ENCODE results near the gene METTL16.
"Not testable (repeated sequence)": the region's sequence is repeated elsewhere in the genome, so short reads cannot be mapped to it uniquely, and the experiment has no call there.

METTL16 gene, protein sequence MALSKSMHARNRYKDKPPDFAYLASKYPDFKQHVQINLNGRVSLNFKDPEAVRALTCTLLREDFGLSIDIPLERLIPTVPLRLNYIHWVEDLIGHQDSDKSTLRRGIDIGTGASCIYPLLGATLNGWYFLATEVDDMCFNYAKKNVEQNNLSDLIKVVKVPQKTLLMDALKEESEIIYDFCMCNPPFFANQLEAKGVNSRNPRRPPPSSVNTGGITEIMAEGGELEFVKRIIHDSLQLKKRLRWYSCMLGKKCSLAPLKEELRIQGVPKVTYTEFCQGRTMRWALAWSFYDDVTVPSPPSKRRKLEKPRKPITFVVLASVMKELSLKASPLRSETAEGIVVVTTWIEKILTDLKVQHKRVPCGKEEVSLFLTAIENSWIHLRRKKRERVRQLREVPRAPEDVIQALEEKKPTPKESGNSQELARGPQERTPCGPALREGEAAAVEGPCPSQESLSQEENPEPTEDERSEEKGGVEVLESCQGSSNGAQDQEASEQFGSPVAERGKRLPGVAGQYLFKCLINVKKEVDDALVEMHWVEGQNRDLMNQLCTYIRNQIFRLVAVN

DNA sequence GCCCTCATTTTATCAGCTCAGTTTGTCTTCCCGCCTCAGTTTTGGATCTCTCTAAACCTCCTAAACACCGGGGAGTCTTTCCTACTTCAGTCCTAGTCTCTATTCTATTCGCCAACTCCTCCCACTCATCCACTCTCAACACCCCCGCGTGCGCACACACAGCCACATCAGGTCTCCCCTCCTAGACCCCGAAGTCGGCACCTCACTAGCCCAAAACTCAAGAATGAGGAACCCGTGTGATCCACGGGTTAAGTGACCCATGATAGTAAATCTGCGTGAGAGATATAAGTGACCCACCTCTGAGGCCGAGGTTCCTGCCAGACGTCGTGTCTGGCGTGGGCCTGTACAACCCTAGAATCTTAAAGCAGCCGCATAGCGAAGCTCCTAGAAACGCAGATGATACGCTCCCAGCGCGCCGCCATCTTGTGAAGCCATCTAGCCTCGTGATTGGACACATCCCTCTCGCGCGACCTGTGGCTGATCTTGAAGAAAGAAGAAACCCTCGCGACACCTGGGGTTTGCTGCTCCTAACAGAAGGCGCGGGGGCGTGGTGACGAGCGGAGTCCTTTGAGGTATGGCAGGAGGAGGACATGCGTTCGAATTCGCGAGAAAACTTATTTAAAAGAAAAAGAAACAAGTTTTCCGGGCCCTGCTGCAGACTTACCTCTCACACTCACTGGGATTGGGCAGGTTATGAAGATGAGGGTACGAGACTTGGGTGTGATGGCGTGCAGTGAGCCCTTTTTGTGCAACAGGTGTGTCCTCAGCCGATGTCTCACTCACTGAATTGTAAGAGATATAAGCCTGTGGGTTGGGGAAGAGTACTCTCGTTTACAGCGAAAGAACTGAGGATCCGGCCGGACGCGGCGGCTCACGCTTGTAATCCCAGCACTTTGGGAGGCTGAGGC is at the start of gene METTL16:
METTL16 (minus strand) TSS at position 427 of the 908 bp plus-strand sequence. CDS start 9,557 bp downstream, outside the sequence.
- DNase-seq, result peak; percentile 98

DNA sequence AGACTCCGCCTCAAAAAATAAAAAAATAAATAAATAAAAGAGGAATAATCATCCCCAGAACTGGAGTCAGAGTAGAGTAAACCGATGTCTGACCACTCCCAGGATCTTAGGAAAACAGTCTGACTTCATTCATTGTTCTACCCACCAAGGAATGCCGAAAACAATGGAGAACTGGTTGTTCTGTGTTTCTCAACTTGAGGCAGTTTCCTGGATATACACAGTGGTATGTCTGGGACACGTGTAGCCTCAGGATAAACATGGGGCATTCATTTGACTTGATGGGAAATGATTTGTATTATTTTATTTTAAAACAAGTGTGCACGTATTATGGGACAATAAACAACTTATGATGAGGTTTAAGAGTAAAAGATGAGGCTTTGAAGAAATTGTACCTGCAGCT is 49.0 kb upstream of the METTL16 start:
- DNase-seq, result no peak

DNA sequence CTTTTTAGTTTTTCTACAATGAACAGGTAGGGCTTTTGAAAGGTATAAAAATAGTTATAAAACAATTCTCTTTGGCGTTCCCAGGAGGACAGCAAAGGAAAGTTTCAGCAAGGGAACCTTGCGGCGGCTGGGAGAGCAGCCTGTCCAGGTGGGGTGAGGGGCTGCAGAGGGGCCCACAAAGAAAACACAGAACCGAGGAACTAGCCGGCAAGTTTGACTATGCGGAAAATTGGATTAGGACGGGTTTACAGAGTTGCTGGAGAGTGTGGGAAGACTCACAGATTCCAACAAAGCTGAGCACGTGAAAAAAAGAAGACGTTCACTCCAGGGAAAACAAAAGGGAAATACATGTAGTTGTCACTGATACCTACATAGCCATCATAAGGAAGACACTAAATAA is 40.2 kb upstream of the METTL16 start:
- DNase-seq, result no peak

DNA sequence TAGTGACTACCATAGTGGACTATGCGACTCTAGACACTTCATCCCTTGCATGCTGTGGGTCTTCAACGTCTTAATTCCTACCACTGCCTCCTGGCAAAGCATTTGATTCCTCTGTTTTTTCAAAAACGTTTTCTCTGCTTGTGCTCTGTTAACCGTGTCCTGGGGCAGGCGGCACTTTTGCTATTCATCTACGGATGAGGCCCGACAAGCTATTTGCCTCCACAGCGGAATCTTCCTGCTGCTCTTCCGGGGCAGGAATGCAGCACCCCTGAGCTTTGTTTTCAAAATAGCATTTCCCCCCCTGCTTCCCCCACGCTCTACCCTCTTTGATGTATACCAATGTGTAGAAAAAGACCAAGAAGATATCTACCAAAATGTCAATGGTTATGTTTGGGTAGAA is 39.8 kb upstream of the METTL16 start:
- no peak for DNase-seq

DNA sequence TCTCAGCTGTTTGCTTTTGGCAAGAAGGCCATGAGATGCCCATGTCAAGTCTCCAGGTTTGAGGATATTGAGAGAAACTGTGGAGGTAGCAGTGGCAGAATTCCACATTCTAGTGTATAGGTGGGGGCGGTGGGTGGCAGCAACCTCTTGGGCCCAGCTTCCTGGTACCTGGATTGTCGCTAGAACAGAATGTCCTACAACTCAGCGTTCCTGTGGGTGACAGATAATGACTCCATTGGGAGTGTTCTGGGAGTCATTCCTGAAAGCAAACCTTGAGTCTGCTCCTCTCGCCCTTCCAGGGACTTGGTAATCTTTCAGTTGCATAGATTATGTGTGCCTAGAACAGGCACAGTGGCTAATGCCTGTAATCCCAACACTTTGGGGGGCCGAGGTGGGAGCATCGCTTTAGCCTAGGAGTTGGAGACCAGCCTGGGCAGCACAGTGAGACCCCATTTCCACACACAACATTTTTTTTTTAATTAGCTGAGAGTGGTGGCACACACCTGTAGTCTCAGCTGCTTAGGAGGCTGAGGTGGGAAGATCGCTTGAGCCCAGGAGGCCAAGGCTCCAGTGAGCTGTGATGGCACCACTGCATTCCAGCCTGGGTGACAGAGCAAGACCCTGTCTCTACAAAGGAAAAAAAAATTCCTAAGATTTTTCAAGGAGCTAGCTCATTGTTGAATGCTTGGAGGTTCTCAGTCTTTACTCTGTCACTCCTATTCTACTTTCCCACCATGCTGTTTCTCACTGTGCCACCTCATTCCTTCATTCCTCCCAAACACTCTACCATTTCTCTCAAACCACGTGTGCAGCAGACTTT is 37.9 kb upstream of the METTL16 start:
- DNase-seq, result no peak

DNA sequence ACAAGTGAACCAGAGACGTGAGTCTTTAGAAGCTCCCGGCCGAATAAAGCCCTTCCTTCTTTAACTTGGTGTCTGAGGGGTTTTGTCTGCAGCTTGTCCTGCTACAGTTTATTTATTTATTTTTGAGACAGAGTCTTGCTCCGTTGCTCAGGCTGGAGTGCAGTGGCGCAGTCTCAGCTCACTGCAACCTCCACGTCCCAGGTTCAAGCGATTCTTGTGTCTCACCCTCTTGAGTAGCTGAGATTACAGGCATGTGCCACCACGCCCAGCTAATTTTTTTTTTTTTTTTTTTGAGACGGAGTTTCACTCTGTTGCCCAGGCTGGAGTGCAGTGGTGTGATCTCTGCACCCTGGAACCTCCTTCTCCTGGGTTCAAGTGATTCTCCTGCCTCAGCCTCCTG is 36.3 kb upstream of the METTL16 start:
- not testable (repeated sequence) for DNase-seq

DNA sequence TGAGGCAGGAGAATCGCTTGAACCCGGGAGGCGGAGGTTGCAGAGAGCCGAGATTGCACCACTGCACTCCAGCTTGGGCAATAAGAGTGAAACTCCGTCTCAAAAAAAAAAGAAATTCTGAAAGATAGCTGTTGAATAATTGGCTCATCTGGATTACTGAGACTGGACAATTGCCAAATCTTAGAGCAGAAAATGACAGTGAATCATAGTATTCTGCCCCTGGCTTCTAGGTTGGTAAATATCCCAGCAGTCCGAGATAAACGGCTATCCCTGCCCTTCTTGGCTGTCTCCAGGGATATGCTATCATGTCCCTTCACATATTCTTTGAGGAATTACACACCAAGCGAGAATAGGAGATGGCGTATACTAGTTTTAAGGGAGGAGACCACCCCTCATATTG is 35.5 kb upstream of the METTL16 start:
- DNase-seq, result no peak

DNA sequence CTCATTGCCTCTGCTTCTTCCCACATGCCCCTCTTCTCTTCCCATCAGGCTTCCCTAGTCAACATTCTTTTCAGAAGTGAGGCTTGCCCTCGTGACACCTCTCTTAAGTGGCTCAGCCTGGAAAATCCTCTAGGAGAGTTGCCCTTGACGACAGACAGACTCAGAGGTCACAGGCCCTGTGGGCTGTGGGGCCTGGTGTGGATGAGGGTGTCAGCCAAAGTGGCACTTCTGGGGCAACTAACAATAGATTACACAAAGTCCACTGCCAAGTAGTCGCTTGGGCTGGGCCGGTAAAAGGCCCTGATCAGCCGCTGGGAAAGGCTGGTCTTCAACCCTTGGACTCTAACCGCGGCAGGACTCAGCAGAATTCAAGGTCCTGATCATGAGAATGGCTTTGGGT is 33.7 kb upstream of the METTL16 start:
- no peak for DNase-seq

DNA sequence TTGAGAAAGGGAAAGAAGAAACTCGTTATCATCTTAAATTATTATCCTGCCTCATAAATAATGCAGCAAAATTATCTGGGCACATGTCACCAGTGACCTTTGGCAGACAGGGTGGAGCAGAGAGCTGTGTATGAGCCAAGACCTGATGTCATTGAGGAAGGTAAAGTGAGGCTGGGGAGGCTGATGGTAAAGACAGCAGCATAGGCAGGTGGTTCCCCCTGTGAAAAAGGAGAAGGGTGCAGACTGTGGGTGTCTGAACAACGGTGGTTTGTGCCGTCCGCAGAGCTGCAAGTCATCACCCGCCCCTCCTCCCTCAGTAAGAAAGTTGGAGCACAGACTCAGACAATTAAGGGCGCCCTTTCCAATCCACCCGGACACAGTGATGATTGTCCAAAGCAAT is 30.8 kb upstream of the METTL16 start:
- DNase-seq, result no peak

DNA sequence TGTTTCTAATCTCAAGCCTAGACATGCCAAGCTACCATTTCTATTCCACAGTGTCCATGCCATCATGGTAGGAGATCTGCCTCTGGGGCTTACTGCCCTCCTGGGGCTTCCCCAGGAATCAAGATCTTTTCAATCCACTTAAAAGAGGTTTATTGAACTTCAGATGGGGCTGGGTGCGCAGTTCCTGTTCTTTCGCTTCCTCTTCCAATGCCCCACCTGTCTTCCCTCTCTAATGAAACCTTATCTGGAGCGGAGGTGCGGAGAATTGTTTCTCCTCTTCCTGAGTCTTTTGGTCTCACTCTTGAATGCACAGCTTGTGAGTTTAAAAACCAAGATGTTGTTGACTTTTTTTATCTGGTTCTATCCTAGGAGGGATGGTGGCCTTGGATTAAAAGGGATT is 30.4 kb upstream of the METTL16 start:
- DNase-seq, result no peak

DNA sequence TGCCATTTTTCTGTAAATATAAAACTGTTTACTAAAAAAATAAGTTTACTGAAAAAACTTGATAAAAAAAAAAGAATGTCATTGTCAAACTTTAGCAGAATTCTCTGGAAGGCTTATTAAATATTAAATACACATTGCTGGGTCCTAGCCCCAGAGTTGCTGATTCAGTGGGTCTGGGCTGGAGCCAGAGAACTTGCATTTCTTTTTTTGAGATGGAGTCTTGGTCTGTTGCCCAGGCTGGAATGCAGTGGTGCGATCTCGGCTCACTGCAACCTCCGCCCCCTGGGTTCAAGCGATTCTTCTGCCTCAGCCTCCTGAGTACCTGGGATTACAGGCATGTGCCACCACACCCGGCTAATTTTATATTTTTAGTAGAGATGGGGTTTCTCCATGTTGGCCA is 25.9 kb upstream of the METTL16 start:
- not testable (repeated sequence) for DNase-seq

DNA sequence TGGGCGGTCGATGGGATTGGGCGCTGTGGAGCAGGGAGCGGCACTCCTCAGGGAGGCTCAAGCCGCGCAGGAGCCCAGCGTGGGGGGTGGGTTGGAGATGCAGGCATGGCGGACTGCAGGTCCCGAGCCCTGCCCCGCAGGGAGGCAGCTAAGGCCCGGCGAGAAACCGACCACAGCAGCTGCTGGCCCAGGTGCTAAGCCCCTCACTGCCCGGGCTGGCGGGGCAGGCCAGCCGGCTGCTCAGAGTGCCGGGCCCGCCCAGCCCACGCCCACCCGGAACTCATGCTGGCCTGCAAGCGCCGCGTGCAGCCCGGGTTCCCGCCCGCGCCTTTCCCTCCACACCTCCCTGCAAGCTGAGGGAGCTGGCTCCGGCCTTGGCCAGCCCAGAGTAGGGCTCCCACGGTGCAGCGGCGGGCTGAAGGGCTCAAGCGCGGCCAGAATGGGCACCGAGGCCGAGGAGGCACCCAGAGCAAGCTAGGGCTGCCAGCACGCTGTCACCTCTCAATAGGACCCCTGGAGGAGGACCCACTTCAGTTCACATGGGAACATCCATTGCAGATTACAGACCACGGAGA is 20.5 kb upstream of the METTL16 start:
- DNase-seq, result no peak

DNA sequence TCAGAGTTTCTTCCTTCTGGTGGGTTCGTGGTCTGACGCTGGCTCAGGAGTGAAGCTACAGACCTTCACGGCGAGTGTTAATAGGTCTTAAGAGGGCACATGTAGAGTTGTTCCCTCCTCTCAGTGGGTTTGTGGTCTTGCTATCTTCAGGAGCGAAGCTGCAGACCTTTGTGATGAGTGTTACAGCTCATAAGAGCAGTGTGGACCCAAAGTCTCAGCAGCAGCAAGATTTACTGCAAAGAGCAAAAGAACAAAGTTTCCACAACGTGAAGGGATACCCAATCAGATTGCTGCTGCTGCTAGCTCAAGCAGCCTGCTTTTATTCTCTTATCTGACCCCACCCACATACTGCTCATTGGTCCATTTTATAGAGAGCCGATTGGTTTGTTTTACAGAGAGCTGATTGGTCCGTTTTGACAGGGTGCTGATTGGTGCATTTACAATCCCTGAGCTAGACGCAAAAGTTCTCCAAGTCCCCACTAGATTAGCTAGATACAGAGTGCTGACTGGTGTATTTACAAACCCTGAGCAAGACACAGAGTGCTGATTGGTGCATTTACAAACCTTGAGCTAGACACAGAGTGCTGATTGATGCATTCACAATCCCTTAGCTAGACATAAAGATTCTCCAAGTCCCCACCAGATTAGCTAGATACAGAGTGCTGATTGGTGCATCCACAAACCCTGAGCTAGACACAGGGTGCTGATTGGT is 19.7 kb upstream of the METTL16 start:
- DNase-seq, result peak; percentile 44 to 47

DNA sequence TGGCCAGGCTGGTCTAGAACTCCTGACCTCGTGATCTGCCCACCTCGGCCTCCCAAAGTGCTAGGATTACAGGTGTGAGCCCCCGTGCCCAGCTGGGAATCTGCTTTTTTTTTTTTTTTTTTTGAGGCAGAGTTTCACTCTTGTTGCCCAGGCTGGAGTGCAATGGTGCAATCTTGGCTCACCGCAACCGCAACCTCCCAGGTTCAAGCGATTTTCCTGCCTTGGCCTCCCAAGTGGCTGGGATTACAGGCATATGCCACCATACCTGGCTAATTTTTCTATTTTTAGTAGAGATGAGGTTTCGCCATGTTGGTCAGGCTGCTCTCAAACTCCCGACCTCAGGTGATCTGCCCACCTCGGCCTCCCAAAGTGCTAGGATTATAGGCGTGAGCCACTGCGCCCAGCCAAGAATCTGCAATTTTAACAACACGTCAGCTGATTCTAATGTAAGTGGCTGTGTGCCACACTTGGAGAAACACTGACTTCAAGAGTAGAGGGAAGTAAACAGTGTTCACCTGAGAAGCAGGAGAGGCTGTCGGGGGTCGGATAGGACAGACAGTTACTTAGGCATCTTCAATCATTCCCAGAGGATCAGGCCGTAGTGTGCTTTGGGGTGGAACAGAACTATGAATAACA is 10.2 kb upstream of the METTL16 start:
- not testable (repeated sequence) for DNase-seq

DNA sequence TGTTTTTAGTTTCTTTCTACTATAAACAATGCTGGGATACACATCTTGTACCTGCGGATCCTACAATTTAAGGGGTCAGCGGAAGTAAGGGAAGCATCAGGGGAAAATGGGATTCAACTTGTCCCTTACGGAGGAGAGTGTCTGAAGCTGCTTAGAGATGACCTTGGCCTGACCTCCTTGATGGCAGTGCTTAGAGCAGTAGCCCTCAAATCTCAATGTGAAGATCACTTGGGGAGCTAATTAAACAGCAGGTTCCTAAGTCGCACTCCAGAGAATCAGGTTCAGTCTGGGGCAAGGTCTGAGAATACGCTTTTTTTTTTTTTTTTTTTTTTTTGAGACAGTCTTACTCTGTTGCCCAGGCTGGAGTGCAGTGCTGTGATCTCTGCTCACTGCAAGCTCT is 9.6 kb upstream of the METTL16 start:
- no peak for DNase-seq

DNA sequence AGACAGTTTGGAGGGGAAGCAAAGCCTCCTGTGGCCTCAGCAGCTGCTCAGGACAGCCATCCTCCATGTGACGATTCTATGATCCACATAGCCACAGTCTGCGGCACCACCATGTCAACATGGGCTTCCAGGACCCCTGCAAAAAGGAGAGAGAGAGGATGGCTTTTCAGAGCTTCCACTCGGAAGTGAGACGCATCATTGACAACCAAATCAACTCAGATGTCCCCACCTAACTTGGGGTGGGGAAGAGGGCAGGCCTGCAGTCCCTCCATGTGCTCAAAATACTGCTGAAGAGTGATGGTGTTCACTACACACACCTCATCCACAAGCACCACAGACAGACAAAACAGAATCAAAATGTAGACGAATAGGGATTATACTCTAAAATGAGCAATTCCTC is 5.9 kb upstream of the METTL16 start:
- no peak for DNase-seq

DNA sequence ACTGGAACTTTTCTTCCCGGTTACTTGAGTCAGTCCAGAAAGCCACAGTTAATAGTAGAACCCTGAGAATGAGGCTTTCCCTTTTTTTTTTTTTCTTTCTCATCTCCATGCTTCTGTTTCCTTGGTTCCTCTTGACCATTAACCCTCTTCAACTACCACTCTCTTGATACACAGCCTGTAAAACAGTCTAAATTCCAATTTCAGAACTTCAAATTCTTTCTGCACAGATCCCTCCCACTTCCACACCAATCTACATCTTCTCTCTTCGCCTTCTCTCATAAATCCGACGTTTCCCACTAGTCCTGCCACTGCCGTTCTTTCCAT is 588 bp downstream of the METTL16 start:
- no peak for DNase-seq

DNA sequence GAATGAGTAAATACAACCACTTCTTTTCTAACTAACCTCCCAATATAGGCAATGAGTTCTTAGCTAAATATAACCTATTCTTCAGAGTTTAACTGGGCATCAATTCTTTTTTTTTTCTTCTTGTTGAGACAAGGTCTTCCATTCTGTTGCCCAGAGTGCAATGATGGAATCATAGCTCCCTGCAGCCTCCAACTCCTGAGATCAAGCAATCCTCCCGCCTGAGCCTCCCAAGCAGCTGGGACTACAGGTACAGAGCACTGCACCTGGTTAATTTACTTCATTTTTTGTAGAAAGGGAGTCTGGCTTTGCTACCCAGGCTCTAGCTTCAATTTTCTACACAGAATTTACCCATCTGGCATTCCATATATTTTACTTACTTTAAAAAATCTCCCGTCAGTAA is 1.1 kb downstream of the METTL16 start:
- peak in 1 of 2 experiments; percentile 21 for DNase-seq

DNA sequence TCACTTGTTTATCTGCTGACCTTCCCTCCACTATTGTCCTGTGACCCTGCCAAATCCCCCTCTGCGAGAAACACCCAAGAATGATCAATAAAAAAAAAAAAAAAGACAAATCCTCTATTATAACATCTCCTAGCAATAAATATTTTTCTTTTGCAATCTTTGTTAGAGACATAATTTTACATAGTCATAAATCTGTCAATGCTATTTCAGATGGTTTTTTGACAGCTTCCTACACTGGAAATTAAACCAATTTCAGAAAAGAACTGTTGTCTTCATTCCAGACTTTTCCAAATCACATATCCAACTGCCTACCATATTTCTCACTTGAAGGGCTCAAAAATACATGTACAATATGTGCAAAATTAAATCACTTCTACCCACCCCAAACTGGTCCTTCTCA is 3.7 kb downstream of the METTL16 start:
- DNase-seq, result no peak

DNA sequence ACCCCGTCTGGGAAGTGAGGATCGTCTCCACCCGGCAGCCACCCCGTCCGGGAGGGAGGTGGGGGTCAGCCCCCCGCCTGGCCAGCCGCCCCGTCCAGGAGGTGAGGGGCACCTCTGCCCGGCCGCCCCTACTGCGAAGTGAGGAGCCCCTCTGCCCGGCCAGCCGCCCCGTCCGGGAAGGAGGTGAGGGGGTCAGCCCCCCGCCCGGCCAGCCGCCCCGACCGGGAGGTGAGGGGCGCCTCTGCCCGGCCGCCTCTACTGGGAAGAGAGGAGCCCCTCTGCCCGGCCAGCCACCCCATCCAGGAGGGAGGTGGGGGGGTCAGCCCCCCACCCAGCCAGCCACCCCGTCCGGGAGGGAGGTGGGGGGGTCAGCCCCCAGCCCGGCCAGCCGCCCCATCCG is 4.7 kb downstream of the METTL16 start:
- not testable (repeated sequence) for DNase-seq

DNA sequence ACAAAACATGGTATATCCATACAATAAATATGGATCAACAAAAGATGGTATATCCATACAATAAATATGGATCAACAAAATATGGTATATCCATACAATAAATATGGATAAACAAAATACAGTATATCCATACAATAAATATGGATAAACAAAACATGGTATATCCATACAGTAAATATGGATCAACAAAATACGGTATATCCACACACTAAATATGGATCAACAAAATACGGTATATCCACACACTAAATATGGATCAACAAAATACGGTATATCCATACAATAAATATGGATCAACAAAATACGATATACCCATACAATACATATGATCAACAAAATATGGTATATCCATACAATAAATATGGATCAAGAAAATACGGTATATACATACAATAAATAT is 8.1 kb downstream of the METTL16 start:
- no peak for DNase-seq
